Fibroblast of the aortic adventitia (primary cell): Measurements from ENCODE around the gene BRDT. TPM values are rescaled to one million over a fixed set of nuclear protein-coding genes. Genes with fewer than 3 reads are reported as not detected.

Source experiments
- DNase-seq: peaks from one replicate; pipeline ENCODE4 v3.0.0-alpha.2; 2010; ENCODE audit warnings: low read depth
- H3K4me3 ChIP-seq: 2 replicates; pipeline ENCODE4 v1.5.1; 2011; ENCODE audit warnings: low read depth, mild to moderate bottlenecking, control low read depth, low read length, moderate library complexity
- total RNA-seq: library from RNA; depleted of rRNA; stranded (reverse); fragments of >200 nt; gene quantifications from 2 replicates; pipeline ENCODE4 v1.2.3, GENCODE V29; 2012; ENCODE audit warnings: low replicate concordance
- TF ChIP-seq, protein P1 (sequence below): IDR thresholded peaks from 2 replicates; pipeline ENCODE4 v1.5.1; 2011; ENCODE audit warnings: mild to moderate bottlenecking, low read length, control low read depth, inconsistent platforms; ENCODE audit not compliant: insufficient read depth

The BRDT gene
- total RNA-seq, 1 donor: not detected

DNA sequence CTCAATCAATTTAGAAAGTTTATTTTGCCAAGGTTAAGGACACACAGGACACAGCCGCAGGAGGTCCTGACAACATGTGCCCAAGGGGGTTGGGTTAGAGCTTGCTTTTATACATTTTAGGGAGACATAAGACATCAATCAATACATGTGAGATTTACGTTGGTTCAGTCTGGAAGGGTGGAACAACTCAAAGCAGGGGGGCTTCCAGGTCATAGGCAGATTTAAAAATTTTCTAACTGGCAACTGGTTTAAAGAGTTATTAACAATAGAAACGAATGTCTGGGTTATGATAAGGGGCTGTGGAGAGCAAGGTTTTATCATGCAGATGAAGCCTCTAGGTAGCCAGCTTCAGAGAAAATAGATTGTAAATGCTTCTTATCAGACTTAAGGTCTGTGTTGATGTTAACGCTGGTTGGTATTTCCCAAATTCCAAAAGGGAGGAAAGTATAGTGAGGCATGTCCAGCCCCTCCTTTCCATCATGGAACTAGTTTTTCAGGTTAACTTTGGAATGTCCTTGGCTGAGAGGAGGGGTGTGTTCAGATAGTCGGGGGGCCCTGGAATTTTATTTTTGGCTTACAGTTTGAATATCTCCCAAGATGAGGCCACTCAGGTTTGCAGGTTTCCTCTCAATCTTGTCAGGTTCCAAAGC lies 32.3 kb upstream of the BRDT start:
- TF ChIP-seq, protein P1, sequence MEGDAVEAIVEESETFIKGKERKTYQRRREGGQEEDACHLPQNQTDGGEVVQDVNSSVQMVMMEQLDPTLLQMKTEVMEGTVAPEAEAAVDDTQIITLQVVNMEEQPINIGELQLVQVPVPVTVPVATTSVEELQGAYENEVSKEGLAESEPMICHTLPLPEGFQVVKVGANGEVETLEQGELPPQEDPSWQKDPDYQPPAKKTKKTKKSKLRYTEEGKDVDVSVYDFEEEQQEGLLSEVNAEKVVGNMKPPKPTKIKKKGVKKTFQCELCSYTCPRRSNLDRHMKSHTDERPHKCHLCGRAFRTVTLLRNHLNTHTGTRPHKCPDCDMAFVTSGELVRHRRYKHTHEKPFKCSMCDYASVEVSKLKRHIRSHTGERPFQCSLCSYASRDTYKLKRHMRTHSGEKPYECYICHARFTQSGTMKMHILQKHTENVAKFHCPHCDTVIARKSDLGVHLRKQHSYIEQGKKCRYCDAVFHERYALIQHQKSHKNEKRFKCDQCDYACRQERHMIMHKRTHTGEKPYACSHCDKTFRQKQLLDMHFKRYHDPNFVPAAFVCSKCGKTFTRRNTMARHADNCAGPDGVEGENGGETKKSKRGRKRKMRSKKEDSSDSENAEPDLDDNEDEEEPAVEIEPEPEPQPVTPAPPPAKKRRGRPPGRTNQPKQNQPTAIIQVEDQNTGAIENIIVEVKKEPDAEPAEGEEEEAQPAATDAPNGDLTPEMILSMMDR: no peak
- H3K4me3 ChIP-seq: no peak overlapping the region
- no peak for DNase-seq

DNA sequence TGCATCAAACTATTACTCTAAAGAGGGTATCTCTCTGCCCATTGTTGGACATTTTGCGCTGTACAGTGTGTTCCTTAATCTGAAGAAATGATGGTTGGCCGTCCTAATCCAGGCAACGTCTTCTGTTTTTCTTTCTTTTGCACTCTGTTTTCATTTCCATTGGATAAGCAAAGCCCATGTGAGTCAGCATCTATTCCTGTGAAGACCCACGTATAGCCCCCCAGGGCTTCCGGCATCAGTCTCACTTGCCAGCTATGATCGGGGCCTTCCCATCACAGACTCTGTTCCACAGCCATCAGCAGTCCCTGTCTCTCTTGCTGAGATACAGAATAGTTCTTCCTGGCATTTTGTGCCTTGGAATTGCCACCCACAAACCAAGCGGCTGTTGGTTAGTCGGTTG lies 29.2 kb upstream of the BRDT start:
- TF ChIP-seq, protein P1: no peak
- no peak overlapping the region for H3K4me3 ChIP-seq
- DNase-seq: no peak

DNA sequence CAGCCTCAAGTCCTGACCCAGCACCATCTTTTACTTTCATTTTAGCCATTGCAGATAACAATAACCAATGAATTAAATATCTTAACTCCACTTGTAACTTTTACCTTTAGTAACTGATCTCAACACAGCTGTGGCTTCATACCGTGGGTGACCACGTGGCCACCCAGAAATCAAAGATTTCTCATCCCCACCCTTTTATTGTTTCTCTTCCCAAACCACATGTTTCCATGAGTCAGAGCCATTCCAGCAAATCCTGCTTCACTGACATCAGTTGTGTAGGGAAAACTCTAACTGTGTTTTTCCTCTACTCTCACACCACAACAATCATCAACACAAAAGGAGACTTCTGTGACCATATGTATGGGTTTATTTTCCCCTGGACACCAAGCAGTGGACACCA lies 25.1 kb upstream of the BRDT start:
- H3K4me3 ChIP-seq: no peak overlapping the region
- TF ChIP-seq, protein P1: no peak
- DNase-seq: peak; percentile 88

DNA sequence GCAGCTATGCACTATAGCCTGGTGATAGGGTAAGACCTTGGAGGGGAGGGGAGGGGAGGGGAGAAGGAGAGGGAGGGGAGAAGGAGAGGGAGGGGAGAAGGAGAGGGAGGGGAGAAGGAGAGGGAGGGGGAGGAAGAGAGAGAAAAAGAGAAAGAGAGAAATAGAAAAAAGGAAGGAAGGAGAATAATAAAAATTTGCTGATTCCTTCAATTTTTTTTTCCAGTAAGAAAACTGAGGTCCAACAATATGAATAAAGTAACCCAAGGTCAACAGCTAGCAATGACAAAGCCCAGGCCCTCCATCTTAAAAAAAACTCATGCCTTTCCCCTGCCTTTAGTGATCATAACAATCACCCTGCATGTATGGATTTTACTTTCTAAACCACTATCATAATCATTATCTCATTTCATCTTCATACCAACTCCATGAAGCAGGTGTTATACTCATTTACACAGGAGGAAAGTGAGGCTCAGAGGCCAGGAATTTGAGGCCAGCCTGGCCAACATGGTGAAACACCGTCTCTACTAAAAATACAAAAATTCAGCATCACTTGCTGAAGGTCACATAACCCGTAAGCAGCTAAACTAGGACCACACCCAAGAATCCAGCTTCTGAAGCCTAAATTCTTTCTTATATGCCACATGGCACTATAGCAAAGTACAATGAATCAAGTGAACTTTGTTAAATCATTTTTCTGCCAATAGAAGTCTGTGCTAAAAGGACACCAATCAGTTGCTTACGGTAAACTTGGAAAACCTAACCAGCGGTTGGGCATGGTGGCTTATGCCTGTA lies 23.4 kb upstream of the BRDT start:
- H3K4me3 ChIP-seq: no peak overlapping the region
- TF ChIP-seq, protein P1: no peak
- peak; percentile 28 for DNase-seq

DNA sequence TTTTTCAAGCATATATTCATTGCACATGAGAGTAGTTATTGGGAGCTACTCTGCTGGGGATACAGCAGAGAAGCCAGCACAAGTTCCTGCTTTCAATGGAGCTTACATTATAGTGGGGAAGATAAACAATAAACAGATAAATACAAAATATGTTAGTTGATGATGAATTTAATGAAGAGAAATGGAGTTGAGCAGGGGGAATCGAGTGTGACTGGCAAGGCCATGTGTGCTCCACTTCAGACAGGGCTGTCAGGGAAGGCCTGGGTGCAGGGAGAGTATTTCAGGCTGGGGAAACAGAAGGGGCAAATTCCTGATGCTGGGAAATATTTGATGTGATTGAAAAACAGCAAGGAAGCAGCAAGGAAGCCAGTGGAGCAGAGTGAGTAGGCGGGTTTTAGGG lies 21.2 kb upstream of the BRDT start:
- DNase-seq: no peak
- no peak overlapping the region for H3K4me3 ChIP-seq
- TF ChIP-seq, protein P1: no peak

DNA sequence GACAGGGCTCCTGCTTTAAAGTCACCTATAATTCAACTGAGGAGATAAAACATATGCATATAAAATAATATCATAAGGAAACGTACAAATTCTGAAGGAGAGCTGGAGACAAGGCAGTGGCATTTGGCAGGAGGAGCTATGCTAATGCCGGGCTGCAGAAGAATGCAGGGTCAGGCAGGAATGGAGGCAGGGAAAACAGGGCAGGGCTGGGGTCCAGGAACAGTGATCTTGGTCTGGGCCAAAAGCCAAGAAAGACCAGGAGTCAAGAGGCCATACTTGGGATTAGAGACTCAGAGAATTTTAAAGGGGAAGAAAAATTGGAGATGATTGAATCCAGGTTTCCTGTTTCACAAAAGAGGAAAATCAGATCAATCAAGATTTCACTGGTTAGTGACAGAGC lies 20.0 kb upstream of the BRDT start:
- DNase-seq: peak; percentile 21
- TF ChIP-seq, protein P1: no peak
- no peak overlapping the region for H3K4me3 ChIP-seq
